HCT116 (cell line): ENCODE measurements around the gene TNFAIP8. TPM values are rescaled to one million over a fixed set of nuclear protein-coding genes. Genes with fewer than 3 reads are reported as not detected.

Experiments
- ATAC-seq: fragments of 200-7000 bp; cut with Tn5 transposase; 2 replicates; pipeline ENCODE4 v1.9.1; 2020; ENCODE audit warnings: mild to moderate bottlenecking, moderate library complexity
- BruUV-seq: library from RNA; stranded (reverse); fragments of 400-500 nt; replicated peaks from 2 replicates; lab custom pipeline; 2021; lab: Mats Ljungman, UMichigan
- CTCF ChIA-PET: fragments of 300-600 bp; sonication (Branson Sonifier 250); formaldehyde crosslinking; loops from one replicate; lab custom pipeline; 2021; ENCODE audit warnings: antibody characterized with exemption; lab: Charles Lee
- POLR2A ChIA-PET: fragments of 300-600, 350-600 bp; sonication (Branson Sonifier 250); formaldehyde crosslinking; loops from one replicate; lab custom pipeline; 2021; ENCODE audit warnings: antibody characterized with exemption; lab: Charles Lee
- RAD21 ChIA-PET, 2 experiments: fragments of 300-600 bp; sonication (Branson Sonifier 250); formaldehyde crosslinking; loops; one replicate each; lab custom pipeline; 2023; ENCODE audit warnings: low total read pairs in 2 of 2; ENCODE audit not compliant: uncharacterized antibody in 2 of 2, unreplicated experiment in 2 of 2, low non-redundant PET in 1 of 2; lab: Charles Lee
- DNase-seq: peaks from one replicate; pipeline ENCODE4 v3.0.0-alpha.2; 2010; ENCODE audit warnings: low read depth, low spot score
- H2AFZ ChIP-seq: fragments of 200-600 bp; shearing (Covaris generic), sonication (generic); 2 replicates; pipeline ENCODE4 v1.6.1; 2017; ENCODE audit warnings: low read depth, mixed run types, mixed read lengths, antibody characterized with exemption, low read length; ENCODE audit not compliant: poor library complexity, severe bottlenecking
- H3K27ac ChIP-seq: 2 replicates; pipeline ENCODE4 v1.5.1; 2012; ENCODE audit warnings: low read depth, low read length
- H3K27me3 ChIP-seq: fragments of 200-600 bp; sonication (generic); 2 replicates; pipeline ENCODE4 v1.6.1; 2016; ENCODE audit warnings: mixed run types, low read length, mixed read lengths; ENCODE audit not compliant: insufficient read depth
- H3K36me3 ChIP-seq, 2 experiments: fragments of 200-500 bp in 1 of 2; fragments of 200-600 bp in 1 of 2; sonication (Bioruptor generic) in 1 of 2; sonication (generic) in 1 of 2; 2 replicates each; pipeline versions ENCODE4 v1.5.1 to v1.6.1; 2014 to 2016; ENCODE audit warnings: low read length in 2 of 2, inconsistent platforms in 1 of 2, mixed read lengths in 1 of 2, mixed run types in 1 of 2; ENCODE audit not compliant: insufficient read depth in 2 of 2, control insufficient read depth in 1 of 2
- H3K4me1 ChIP-seq, 2 experiments: fragments of 200-600 bp in 1 of 2; sonication (generic) in 1 of 2; 2 replicates each; pipeline versions ENCODE4 v1.5.1 to v1.6.1; 2012 to 2017; ENCODE audit warnings: low read length in 2 of 2, inconsistent platforms in 1 of 2, mild to moderate bottlenecking in 1 of 2, mixed read lengths in 1 of 2, mixed run types in 1 of 2, moderate library complexity in 1 of 2; ENCODE audit not compliant: insufficient read depth in 2 of 2, control insufficient read depth in 1 of 2
- H3K4me2 ChIP-seq: fragments of 200-600 bp; sonication (generic); 2 replicates; pipeline ENCODE4 v1.6.1; 2017; ENCODE audit warnings: mixed run types, low read length, mixed read lengths
- H3K4me3 ChIP-seq, 2 experiments: fragments of 200-600 bp in 1 of 2; sonication (generic) in 1 of 2; replicated peaks in 1 of 2; 2 replicates each; pipeline ENCODE4 v1.5.1; 2011 to 2016; ENCODE audit warnings: low read length in 2 of 2, control low read depth in 1 of 2, low read depth in 1 of 2, mild to moderate bottlenecking in 1 of 2, mixed read lengths in 1 of 2, mixed run types in 1 of 2
- H3K79me2 ChIP-seq: fragments of 200-600 bp; sonication (generic); 2 replicates; pipeline ENCODE4 v1.6.1; 2017; ENCODE audit warnings: mild to moderate bottlenecking, mixed run types, low read length, moderate library complexity, mixed read lengths; ENCODE audit not compliant: insufficient read depth
- H3K9ac ChIP-seq: fragments of 200-600 bp; sonication (generic); 2 replicates; pipeline ENCODE4 v1.6.1; 2016; ENCODE audit warnings: low read length, mixed read lengths
- H3K9me2 ChIP-seq: fragments of 200-600 bp; sonication (generic), shearing (Covaris generic); 2 replicates; pipeline ENCODE4 v1.6.1; 2017; ENCODE audit warnings: mixed run types, mild to moderate bottlenecking, moderate library complexity; ENCODE audit not compliant: insufficient read depth
- H3K9me3 ChIP-seq, 2 experiments: fragments of 200-500 bp in 1 of 2; fragments of 200-600 bp in 1 of 2; sonication (Bioruptor generic) in 1 of 2; sonication (generic) in 1 of 2; 2 replicates each; pipeline ENCODE4 v1.6.1; 2014 to 2017; ENCODE audit warnings: low read length in 2 of 2, mixed read lengths in 2 of 2, inconsistent platforms in 1 of 2, low read depth in 1 of 2, mild to moderate bottlenecking in 1 of 2, mixed run types in 1 of 2, moderate library complexity in 1 of 2; ENCODE audit not compliant: control insufficient read depth in 1 of 2, insufficient read depth in 1 of 2
- H4K20me1 ChIP-seq: fragments of 200-600 bp; sonication (generic), shearing (Covaris generic); 2 replicates; pipeline ENCODE4 v1.6.1; 2017; ENCODE audit warnings: mixed run types, mild to moderate bottlenecking, moderate library complexity; ENCODE audit not compliant: insufficient read depth
- CBX3 ChIP-seq: IDR thresholded peaks from 2 replicates; pipeline ENCODE4 v1.6.1; 2012; ENCODE audit warnings: low read depth
- CEBPB ChIP-seq: IDR thresholded peaks from 2 replicates; pipeline ENCODE4 v1.6.1; 2012; ENCODE audit warnings: low read depth
- ELF1 ChIP-seq: IDR thresholded peaks from 2 replicates; pipeline ENCODE4 v1.6.1; 2012; ENCODE audit warnings: low read depth, borderline replicate concordance
- EZH2 ChIP-seq: fragments of 200-600 bp; sonication (generic); IDR thresholded peaks from 2 replicates; pipeline ENCODE4 v1.6.1; 2017; ENCODE audit warnings: antibody characterized with exemption, mixed run types
- FOSL1 ChIP-seq: IDR thresholded peaks from 2 replicates; pipeline ENCODE4 v1.6.1; 2012; ENCODE audit warnings: low read depth
- POLR2AphosphoS5 ChIP-seq: IDR thresholded peaks from 2 replicates; pipeline ENCODE4 v1.6.1; 2011; ENCODE audit warnings: mild to moderate bottlenecking, low read depth, low read length, moderate library complexity
- RAD21 ChIP-seq: IDR thresholded peaks from 2 replicates; pipeline ENCODE4 v1.6.1; 2012; ENCODE audit warnings: low read depth, mild to moderate bottlenecking
- SIN3A ChIP-seq: IDR thresholded peaks from 2 replicates; pipeline ENCODE4 v1.6.1; 2012; ENCODE audit warnings: low read depth
- SRF ChIP-seq: IDR thresholded peaks from 2 replicates; pipeline ENCODE4 v1.6.1; 2012; ENCODE audit warnings: low read depth
- YY1 ChIP-seq: IDR thresholded peaks from 2 replicates; pipeline ENCODE4 v1.6.1; 2011; ENCODE audit warnings: low read length, low read depth, moderate library complexity, mild to moderate bottlenecking; ENCODE audit not compliant: insufficient replicate concordance; ENCODE audit errors: extremely low read depth
- ZFX ChIP-seq: fragments of 450-650 bp; IDR thresholded peaks from 2 replicates; pipeline ENCODE4 v1.6.1; 2017
- ZNF274 ChIP-seq: fragments of 200-500 bp; sonication (Bioruptor generic); IDR thresholded peaks from 2 replicates; pipeline ENCODE4 v1.6.1; 2014; ENCODE audit warnings: mild to moderate bottlenecking, low read depth, low read length, inconsistent platforms
- intact Hi-C: fragments of 100-400 bp; cut with micrococcal nuclease; formaldehyde crosslinking; loops from 2 replicates; pipeline ENCODE4 v1.10.0; 2022
- total RNA-seq: library from RNA; stranded (reverse); gene quantifications from one replicate; pipeline ENCODE4 v1.2.1, GENCODE V29; 2021; ENCODE audit not compliant: unreplicated experiment
- TF ChIP-seq, protein P1 (sequence below), 3 experiments: fragments of 200-600 bp in 1 of 3; sonication (generic) in 1 of 3; IDR thresholded peaks in 2 of 3; conservative IDR thresholded peaks in 1 of 3; 2 replicates each; pipeline ENCODE4 v1.5.1; 2012 to 2017; ENCODE audit warnings: low read depth in 2 of 3, low read length in 2 of 3, antibody characterized with exemption in 1 of 3, borderline replicate concordance in 1 of 3, control low read depth in 1 of 3, mild to moderate bottlenecking in 1 of 3, mixed read lengths in 1 of 3, mixed run types in 1 of 3, moderate library complexity in 1 of 3; ENCODE audit not compliant: insufficient read depth in 1 of 3
- TF ChIP-seq, protein P2 (sequence below): IDR thresholded peaks from 2 replicates; pipeline ENCODE4 v1.6.1; 2012
- TF ChIP-seq, protein P3 (sequence below): IDR thresholded peaks from 2 replicates; pipeline ENCODE4 v1.6.1; 2011; ENCODE audit warnings: mild to moderate bottlenecking, low read length, moderate library complexity; ENCODE audit not compliant: insufficient replicate concordance; ENCODE audit errors: extremely low read depth

Gene TNFAIP8
- total RNA-seq, 1 experiment from 2014 or later: 18.4 TPM

DNA sequence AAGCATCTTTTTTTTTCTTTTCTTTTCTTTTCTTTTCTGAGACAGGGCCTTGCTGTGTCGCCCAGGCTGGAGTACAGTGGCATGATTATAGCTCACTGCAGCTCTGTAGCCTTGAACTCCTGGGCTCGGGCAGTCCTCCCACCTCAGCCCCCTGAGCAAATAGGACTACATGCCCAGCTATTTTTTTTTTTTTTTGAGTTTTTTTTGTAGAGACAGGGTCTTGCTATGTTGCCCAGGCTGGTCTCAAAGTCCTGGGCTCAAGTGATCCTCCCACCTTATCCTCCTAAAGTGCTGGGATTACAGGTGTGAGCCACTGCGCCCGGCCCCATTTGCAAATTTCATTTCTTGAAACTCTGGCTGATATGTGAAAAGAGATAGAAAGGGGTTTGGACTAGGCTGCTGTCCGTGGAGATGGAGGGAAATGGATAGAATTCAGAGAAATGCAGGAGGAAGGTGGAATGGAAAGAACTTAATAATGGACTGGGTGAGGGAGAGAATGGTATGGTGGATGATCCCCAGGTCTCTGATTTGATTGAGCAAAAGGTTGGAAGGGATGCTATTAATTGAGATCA lies 32.9 kb downstream of the TNFAIP8 start:
- BruUV-seq: no TSS peak
- Histone ChIP-seq H3K4me1 (no peaks in the 10 kb centered on the region), H3K27me3 (no peaks in the 10 kb centered on the region), H3K4me2 (no peak overlapping the region), H4K20me1 (no peaks in the 10 kb centered on the region), H3K9me2 (no peaks in the 10 kb centered on the region), H2AFZ (no peak overlapping the region), H3K27ac (no peak overlapping the region), H3K9ac (no peak overlapping the region), H3K79me2 (no peaks in the 10 kb centered on the region), H3K36me3 (no peaks in the 10 kb centered on the region), H3K4me3 (no peak overlapping the region), H3K9me3 (no peaks in the 10 kb centered on the region)
- ChIA-PET CTCF (no interaction called here), RAD21 (no interaction called here), POLR2A (no interaction called here)
- ATAC-seq: no peak
- no peak for DNase-seq
- intact Hi-C loops: no loop called here
- no peak for TF ChIP-seq POLR2AphosphoS5
- TF ChIP-seq, protein P1, sequence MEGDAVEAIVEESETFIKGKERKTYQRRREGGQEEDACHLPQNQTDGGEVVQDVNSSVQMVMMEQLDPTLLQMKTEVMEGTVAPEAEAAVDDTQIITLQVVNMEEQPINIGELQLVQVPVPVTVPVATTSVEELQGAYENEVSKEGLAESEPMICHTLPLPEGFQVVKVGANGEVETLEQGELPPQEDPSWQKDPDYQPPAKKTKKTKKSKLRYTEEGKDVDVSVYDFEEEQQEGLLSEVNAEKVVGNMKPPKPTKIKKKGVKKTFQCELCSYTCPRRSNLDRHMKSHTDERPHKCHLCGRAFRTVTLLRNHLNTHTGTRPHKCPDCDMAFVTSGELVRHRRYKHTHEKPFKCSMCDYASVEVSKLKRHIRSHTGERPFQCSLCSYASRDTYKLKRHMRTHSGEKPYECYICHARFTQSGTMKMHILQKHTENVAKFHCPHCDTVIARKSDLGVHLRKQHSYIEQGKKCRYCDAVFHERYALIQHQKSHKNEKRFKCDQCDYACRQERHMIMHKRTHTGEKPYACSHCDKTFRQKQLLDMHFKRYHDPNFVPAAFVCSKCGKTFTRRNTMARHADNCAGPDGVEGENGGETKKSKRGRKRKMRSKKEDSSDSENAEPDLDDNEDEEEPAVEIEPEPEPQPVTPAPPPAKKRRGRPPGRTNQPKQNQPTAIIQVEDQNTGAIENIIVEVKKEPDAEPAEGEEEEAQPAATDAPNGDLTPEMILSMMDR (IDR thresholded peaks at IDR 0.05 in 2 of 3, conservative IDR thresholded peaks at IDR 0.05 in 1 of 3; ENCODE audit: borderline replicate concordance in 1 of 3, insufficient read depth in 1 of 3, low read depth in 2 of 3, low read length in 2 of 3): no peak
- TF ChIP-seq, protein P2, sequence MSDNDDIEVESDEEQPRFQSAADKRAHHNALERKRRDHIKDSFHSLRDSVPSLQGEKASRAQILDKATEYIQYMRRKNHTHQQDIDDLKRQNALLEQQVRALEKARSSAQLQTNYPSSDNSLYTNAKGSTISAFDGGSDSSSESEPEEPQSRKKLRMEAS: no peak

DNA sequence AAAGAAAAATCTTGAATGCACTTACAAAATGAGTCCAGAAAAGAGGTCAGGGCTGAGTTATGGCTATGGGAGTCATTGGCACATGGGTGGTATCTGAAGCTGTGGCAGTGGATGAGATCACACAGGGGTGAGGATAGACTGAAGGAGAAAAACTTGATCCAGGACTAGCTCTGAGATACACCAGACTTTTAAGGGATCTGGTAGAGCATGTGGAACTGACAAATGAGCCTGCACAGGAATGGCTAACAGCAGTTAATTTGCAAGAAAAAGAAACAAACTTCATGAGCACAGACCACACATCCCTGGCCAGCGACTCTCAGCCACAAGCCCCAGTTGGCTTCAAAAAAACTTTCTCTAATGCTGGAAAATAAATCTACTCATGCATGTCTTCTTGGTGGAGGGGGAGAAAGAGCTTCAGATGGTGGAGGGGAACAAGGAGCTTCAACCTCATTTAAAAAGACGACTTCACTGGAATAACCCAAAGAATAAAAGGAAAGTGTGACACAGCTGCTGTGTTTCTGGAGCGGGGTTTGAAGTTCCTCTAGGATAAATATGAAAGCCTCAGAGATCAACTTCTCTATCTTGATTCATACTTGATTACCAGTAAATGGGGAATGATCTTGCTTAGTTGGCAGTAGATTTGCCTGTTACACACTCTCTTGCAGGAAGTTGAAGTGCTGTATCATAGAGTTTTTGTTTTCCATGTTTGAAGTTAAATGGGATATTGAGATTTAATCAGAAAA lies 33.6 kb downstream of the TNFAIP8 start:
- Histone ChIP-seq H3K4me3 (no peak overlapping the region), H3K9me2 (no peaks in the 10 kb centered on the region), H3K36me3 (no peaks in the 10 kb centered on the region), H4K20me1 (no peaks in the 10 kb centered on the region), H2AFZ (no peak overlapping the region), H3K27me3 (no peaks in the 10 kb centered on the region), H3K4me2 (no peak overlapping the region), H3K4me1 (no peaks in the 10 kb centered on the region), H3K27ac (no peak overlapping the region), H3K9me3 (no peaks in the 10 kb centered on the region), H3K79me2 (no peaks in the 10 kb centered on the region), H3K9ac (no peak overlapping the region)
- ATAC-seq: no peak
- POLR2A ChIA-PET: no interaction called here
- CTCF ChIA-PET: no interaction called here
- RAD21 ChIA-PET: no interaction called here
- intact Hi-C loops: no loop called here
- BruUV-seq: no TSS peak
- no peak for DNase-seq
- TF ChIP-seq, protein P3, sequence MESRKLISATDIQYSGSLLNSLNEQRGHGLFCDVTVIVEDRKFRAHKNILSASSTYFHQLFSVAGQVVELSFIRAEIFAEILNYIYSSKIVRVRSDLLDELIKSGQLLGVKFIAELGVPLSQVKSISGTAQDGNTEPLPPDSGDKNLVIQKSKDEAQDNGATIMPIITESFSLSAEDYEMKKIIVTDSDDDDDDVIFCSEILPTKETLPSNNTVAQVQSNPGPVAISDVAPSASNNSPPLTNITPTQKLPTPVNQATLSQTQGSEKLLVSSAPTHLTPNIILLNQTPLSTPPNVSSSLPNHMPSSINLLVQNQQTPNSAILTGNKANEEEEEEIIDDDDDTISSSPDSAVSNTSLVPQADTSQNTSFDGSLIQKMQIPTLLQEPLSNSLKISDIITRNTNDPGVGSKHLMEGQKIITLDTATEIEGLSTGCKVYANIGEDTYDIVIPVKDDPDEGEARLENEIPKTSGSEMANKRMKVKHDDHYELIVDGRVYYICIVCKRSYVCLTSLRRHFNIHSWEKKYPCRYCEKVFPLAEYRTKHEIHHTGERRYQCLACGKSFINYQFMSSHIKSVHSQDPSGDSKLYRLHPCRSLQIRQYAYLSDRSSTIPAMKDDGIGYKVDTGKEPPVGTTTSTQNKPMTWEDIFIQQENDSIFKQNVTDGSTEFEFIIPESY: no peak
- TF ChIP-seq ELF1: no peak
- TF ChIP-seq ZFX: no peak
- no peak for TF ChIP-seq POLR2AphosphoS5
- TF ChIP-seq, protein P2: no peak
- no peak for TF ChIP-seq ZNF274
- TF ChIP-seq EZH2: no peak
- TF ChIP-seq YY1: no peak
- no peak for TF ChIP-seq SRF
- no peak for TF ChIP-seq CEBPB
- TF ChIP-seq RAD21: no peak
- no peak for TF ChIP-seq CBX3
- no peak for TF ChIP-seq SIN3A
- TF ChIP-seq FOSL1: no peak
